Measurements from ENCODE around the gene AKR1B1. TPM values are rescaled to one million over a fixed set of nuclear protein-coding genes. Genes with fewer than 3 reads are reported as not detected.

The AKR1B1 gene
- total RNA-seq, 4 donors from 2014 or later = 66.0 to 110 (median 104) TPM

GRCh38 chr7:134442441-134443220, 16.3 kb downstream of the AKR1B1 start:
- ATAC-seq (ENCODE audit: low FRiP score) (no peak), DNase-seq (ENCODE audit: low spot score) (no peak)
- TF ChIP-seq, protein P1, sequence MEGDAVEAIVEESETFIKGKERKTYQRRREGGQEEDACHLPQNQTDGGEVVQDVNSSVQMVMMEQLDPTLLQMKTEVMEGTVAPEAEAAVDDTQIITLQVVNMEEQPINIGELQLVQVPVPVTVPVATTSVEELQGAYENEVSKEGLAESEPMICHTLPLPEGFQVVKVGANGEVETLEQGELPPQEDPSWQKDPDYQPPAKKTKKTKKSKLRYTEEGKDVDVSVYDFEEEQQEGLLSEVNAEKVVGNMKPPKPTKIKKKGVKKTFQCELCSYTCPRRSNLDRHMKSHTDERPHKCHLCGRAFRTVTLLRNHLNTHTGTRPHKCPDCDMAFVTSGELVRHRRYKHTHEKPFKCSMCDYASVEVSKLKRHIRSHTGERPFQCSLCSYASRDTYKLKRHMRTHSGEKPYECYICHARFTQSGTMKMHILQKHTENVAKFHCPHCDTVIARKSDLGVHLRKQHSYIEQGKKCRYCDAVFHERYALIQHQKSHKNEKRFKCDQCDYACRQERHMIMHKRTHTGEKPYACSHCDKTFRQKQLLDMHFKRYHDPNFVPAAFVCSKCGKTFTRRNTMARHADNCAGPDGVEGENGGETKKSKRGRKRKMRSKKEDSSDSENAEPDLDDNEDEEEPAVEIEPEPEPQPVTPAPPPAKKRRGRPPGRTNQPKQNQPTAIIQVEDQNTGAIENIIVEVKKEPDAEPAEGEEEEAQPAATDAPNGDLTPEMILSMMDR (IDR thresholded peaks at IDR 0.05) = no peak

GRCh38 chr7:134441264-134441663, 17.6 kb downstream of the AKR1B1 start:
- ATAC-seq (ENCODE audit: low FRiP score) = no peak
- DNase-seq (ENCODE audit: low spot score) = no peak
- TF ChIP-seq, protein P1 (IDR thresholded peaks at IDR 0.05) = no peak

DNA sequence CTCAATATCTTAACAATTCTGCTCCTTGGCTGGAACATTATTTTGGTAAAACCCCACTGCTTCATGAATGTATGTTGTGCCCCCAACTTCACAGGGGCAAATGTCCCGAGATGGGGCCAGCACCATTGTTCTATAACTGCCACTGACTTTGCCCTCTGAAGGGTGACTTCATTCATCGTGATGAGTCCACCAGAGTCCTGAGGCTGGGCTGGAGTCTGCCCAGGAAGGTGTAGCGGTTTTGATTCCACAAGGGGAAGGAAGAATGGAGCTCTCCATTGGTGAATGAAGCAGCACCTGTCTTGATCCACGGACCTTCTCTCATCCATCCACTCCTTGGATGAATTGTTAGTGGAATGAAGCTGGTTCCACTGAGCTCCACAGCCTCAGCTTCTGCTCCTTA, 18.4 kb downstream of the AKR1B1 start:
- no peak for ATAC-seq (ENCODE audit: low FRiP score)
- TF ChIP-seq, protein P1 (IDR thresholded peaks at IDR 0.05) = no peak
- DNase-seq (ENCODE audit: low spot score) = no peak

GRCh38 chr7:134440067-134440466, 18.8 kb downstream of the AKR1B1 start:
- DNase-seq (ENCODE audit: low spot score) (no peak), ATAC-seq (ENCODE audit: low FRiP score) (no peak)
- TF ChIP-seq, protein P1 (IDR thresholded peaks at IDR 0.05) = no peak

DNA sequence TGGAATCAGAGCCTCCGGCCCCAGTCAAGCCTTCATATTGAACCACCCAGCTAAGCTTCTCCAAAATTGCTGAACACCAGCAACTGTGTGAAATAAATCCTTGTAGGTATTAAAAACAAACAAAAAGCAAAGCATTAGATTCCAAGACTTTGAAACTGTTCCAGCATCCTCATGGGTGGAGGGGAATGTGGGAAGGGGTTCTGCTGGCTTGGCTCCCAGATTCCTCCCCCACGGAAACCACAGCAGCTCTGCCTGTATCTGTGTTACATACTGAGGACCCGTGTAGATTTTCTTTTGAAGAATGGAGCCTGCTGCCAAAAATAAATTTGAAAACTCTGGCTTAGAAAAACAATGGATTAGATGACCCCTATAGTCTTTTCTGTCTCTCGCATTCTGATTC, 20.0 kb downstream of the AKR1B1 start:
- TF ChIP-seq, protein P1 (IDR thresholded peaks at IDR 0.05) = no peak
- no peak for DNase-seq (ENCODE audit: low spot score)
- ATAC-seq (ENCODE audit: low FRiP score) = no peak

- TF ChIP-seq, protein P1 (IDR thresholded peaks at IDR 0.05) = no peak
- DNase-seq (ENCODE audit: low spot score) = no peak
- no peak for ATAC-seq (ENCODE audit: low FRiP score)
These were observed 23.6 kb downstream of the AKR1B1 start for GRCh38 chr7:134435161-134435920.
